ENCODE measurements around the gene FRMD4A.

- TF ChIP-seq, protein P1, sequence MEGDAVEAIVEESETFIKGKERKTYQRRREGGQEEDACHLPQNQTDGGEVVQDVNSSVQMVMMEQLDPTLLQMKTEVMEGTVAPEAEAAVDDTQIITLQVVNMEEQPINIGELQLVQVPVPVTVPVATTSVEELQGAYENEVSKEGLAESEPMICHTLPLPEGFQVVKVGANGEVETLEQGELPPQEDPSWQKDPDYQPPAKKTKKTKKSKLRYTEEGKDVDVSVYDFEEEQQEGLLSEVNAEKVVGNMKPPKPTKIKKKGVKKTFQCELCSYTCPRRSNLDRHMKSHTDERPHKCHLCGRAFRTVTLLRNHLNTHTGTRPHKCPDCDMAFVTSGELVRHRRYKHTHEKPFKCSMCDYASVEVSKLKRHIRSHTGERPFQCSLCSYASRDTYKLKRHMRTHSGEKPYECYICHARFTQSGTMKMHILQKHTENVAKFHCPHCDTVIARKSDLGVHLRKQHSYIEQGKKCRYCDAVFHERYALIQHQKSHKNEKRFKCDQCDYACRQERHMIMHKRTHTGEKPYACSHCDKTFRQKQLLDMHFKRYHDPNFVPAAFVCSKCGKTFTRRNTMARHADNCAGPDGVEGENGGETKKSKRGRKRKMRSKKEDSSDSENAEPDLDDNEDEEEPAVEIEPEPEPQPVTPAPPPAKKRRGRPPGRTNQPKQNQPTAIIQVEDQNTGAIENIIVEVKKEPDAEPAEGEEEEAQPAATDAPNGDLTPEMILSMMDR (IDR thresholded peaks at IDR 0.05 in 2 of 3, conservative IDR thresholded peaks at IDR 0.05 in 1 of 3; ENCODE audit: control insufficient read depth in 2 of 3, extremely low read depth in 1 of 3, insufficient read depth in 1 of 3, low read depth in 3 of 3, low read length in 3 of 3), result no peak
- TF ChIP-seq YY1 (IDR thresholded peaks at IDR 0.05; ENCODE audit: low read depth, low read length), result no peak
- TF ChIP-seq POLR2A (IDR thresholded peaks at IDR 0.05; ENCODE audit: low read depth, low read length), result no peak
- no peak for TF ChIP-seq MXI1 (IDR thresholded peaks at IDR 0.05; ENCODE audit: low read depth, low read length)
- TF ChIP-seq BCL11A (IDR thresholded peaks at IDR 0.05; ENCODE audit: low read depth, low read length), result no peak
- no peak for TF ChIP-seq CBFB (IDR thresholded peaks at IDR 0.05; ENCODE audit: low read depth)
Observed at GRCh38 chr10:14156104-14156503, 174.6 kb downstream of the FRMD4A start.

Measured in GM12878 (cell line).